Fibroblast of lung (primary cell): ENCODE data around the gene CREB5. TPM values are rescaled to one million over a fixed set of nuclear protein-coding genes. Genes with fewer than 3 reads are reported as not detected.

Experiments
- DNase-seq, 2 donors: peaks; one replicate each; pipeline versions ENCODE4 v3.0.0 to v3.0.0-alpha.2; 2010; ENCODE audit warnings: low read depth in 2 of 2
- H2AFZ ChIP-seq: 2 replicates; pipeline ENCODE4 v1.5.1; 2012; ENCODE audit warnings: low read length, control low read depth, inconsistent platforms
- H3K27ac ChIP-seq: 2 replicates; pipeline ENCODE4 v1.5.1; 2011; ENCODE audit warnings: low read length, control low read depth; ENCODE audit not compliant: insufficient read depth
- H3K27me3 ChIP-seq: 2 replicates; pipeline ENCODE4 v1.5.1; 2011; ENCODE audit warnings: mild to moderate bottlenecking, low read length; ENCODE audit not compliant: control insufficient read depth, insufficient read depth
- H3K36me3 ChIP-seq: 2 replicates; pipeline ENCODE4 v1.5.1; 2011; ENCODE audit warnings: low read length; ENCODE audit not compliant: control insufficient read depth, insufficient read depth
- H3K4me1 ChIP-seq: 2 replicates; pipeline ENCODE4 v1.5.1; 2011; ENCODE audit warnings: low read length; ENCODE audit not compliant: control insufficient read depth, insufficient read depth; ENCODE audit errors: extremely low read depth
- H3K4me2 ChIP-seq: 2 replicates; pipeline ENCODE4 v1.5.1; 2011; ENCODE audit warnings: low read length, control low read depth; ENCODE audit not compliant: insufficient read depth; ENCODE audit errors: extremely low read depth
- H3K4me3 ChIP-seq, 4 experiments: fragments of 200-600 bp in 1 of 4; sonication (generic) in 1 of 4; replicated peaks in 1 of 4; 2 replicates each; pipeline ENCODE4 v1.5.1; 2011 to 2016; ENCODE audit warnings: low read length in 4 of 4, low read depth in 3 of 4, mild to moderate bottlenecking in 3 of 4, control low read depth in 2 of 4, inconsistent platforms in 1 of 4, mixed read lengths in 1 of 4; ENCODE audit not compliant: insufficient read depth in 1 of 4; ENCODE audit errors: control extremely low read depth in 1 of 4
- H3K79me2 ChIP-seq: 2 replicates; pipeline ENCODE4 v1.5.1; 2012; ENCODE audit warnings: mild to moderate bottlenecking, low read length, inconsistent platforms; ENCODE audit not compliant: control insufficient read depth, insufficient read depth
- H3K9ac ChIP-seq: 2 replicates; pipeline ENCODE4 v1.5.1; 2011; ENCODE audit warnings: mild to moderate bottlenecking, low read length, control low read depth; ENCODE audit not compliant: insufficient read depth
- H3K9me3 ChIP-seq: 2 replicates; pipeline ENCODE4 v1.5.1; 2012; ENCODE audit warnings: low read depth, low read length; ENCODE audit not compliant: control insufficient read depth, insufficient read depth
- H4K20me1 ChIP-seq: 2 replicates; pipeline ENCODE4 v1.5.1; 2011; ENCODE audit warnings: low read length; ENCODE audit not compliant: control insufficient read depth, insufficient read depth; ENCODE audit errors: extremely low read depth
- CTCF ChIP-seq, 2 donors: IDR thresholded peaks in 1 of 2; conservative IDR thresholded peaks in 1 of 2; 1 replicate in 1 of 2; 2 replicates in 1 of 2; pipeline ENCODE4 v1.5.1; 2011 to 2012; ENCODE audit warnings: low read length in 2 of 2, control low read depth in 1 of 2, inconsistent platforms in 1 of 2, low read depth in 1 of 2, mild to moderate bottlenecking in 1 of 2
- EZH2 ChIP-seq: IDR thresholded peaks from 2 replicates; pipeline ENCODE4 v1.5.1; 2012; ENCODE audit warnings: low read length, control low read depth, mild to moderate bottlenecking; ENCODE audit errors: missing control alignments
- polyA plus RNA-seq, 2 donors: library from polyadenylated mRNA; depleted of rRNA in 1 of 2; stranded (reverse) in 1 of 2; unstranded in 1 of 2; fragments of >200 nt; gene quantifications; 2 replicates each; pipeline ENCODE4 v1.2.1, GENCODE V29; 2011 to 2012; ENCODE audit warnings: missing spikeins in 1 of 2
- total RNA-seq: library from RNA; depleted of rRNA; stranded (reverse); fragments of >200 nt; gene quantifications from 2 replicates; pipeline ENCODE4 v1.2.1, GENCODE V29; 2014

The CREB5 gene
- total and polyA plus RNA-seq, 2 donors (not counting 1 experiment from before 2014, with no cell fraction given) = 8.2 to 28.4 TPM

- Histone ChIP-seq H2AFZ (no peak overlapping the region), H3K4me2 (no peak overlapping the region), H3K27me3 (no peaks in the 10 kb centered on the region), H3K4me1 (no peaks in the 10 kb centered on the region), H3K79me2 (no peaks in the 10 kb centered on the region), H3K9me3 (no peaks in the 10 kb centered on the region), H3K4me3 (no peak overlapping the region), H4K20me1 (no peaks in the 10 kb centered on the region), H3K9ac (no peak overlapping the region), H3K36me3 (no peaks in the 10 kb centered on the region), H3K27ac (no peak overlapping the region)
- TF ChIP-seq EZH2 (no peak), CTCF (conservative IDR thresholded peaks at IDR 0.05 in 1 of 2, IDR thresholded peaks at IDR 0.05 in 1 of 2; ENCODE audit: low read depth in 1 of 2, low read length in 2 of 2) (no peak)
- DNase-seq = peak in 1 of 2 donors; percentile 30
Measured at GRCh38 chr7:28674359-28674782, 262.1 kb downstream of the CREB5 start.

- TF ChIP-seq CTCF (conservative IDR thresholded peaks at IDR 0.05 in 1 of 2, IDR thresholded peaks at IDR 0.05 in 1 of 2; ENCODE audit: low read depth in 1 of 2, low read length in 2 of 2) (no peak), EZH2 (no peak)
- DNase-seq = no peak
- H3K79me2 ChIP-seq = no peaks in the 10 kb centered on the region
Measured at GRCh38 chr7:28675429-28675828, 263.1 kb downstream of the CREB5 start.

GRCh38 chr7:28677668-28678067 lies 265.4 kb downstream of the CREB5 start:
- H3K79me2 ChIP-seq = no peaks in the 10 kb centered on the region
- H4K20me1 ChIP-seq = no peaks in the 10 kb centered on the region
- H3K9me3 ChIP-seq = no peaks in the 10 kb centered on the region
- no peak overlapping the region for H2AFZ ChIP-seq
- no peaks in the 10 kb centered on the region for H3K36me3 ChIP-seq
- H3K4me3 ChIP-seq = no peak overlapping the region
- H3K27me3 ChIP-seq = no peaks in the 10 kb centered on the region
- no peak for DNase-seq
- TF ChIP-seq EZH2 = no peak
- TF ChIP-seq CTCF (conservative IDR thresholded peaks at IDR 0.05 in 1 of 2, IDR thresholded peaks at IDR 0.05 in 1 of 2; ENCODE audit: low read depth in 1 of 2, low read length in 2 of 2) = no peak
- no peaks in the 10 kb centered on the region for H3K4me1 ChIP-seq
- no peak overlapping the region for H3K4me2 ChIP-seq
- no peak overlapping the region for H3K9ac ChIP-seq
- no peak overlapping the region for H3K27ac ChIP-seq

More at GRCh38 chr7:28675429-28675828, 263.1 kb downstream of the CREB5 start:
- no peak overlapping the region for H3K4me2 ChIP-seq
- no peak overlapping the region for H2AFZ ChIP-seq
- H3K9ac ChIP-seq = no peak overlapping the region
- H3K9me3 ChIP-seq = no peaks in the 10 kb centered on the region
- H3K4me3 ChIP-seq = no peak overlapping the region
- H3K4me1 ChIP-seq = no peaks in the 10 kb centered on the region
- no peaks in the 10 kb centered on the region for H4K20me1 ChIP-seq
- no peaks in the 10 kb centered on the region for H3K27me3 ChIP-seq
- H3K36me3 ChIP-seq = no peaks in the 10 kb centered on the region
- H3K27ac ChIP-seq = no peak overlapping the region
